Measurements from ENCODE around the gene PTPMT1.

Gene PTPMT1

GRCh38 chr11:47577460-47578041 is 12.2 kb downstream of the PTPMT1 start:
- no peak for FAIRE-seq
- DNase-seq (ENCODE audit: low spot score): no peak

DNA sequence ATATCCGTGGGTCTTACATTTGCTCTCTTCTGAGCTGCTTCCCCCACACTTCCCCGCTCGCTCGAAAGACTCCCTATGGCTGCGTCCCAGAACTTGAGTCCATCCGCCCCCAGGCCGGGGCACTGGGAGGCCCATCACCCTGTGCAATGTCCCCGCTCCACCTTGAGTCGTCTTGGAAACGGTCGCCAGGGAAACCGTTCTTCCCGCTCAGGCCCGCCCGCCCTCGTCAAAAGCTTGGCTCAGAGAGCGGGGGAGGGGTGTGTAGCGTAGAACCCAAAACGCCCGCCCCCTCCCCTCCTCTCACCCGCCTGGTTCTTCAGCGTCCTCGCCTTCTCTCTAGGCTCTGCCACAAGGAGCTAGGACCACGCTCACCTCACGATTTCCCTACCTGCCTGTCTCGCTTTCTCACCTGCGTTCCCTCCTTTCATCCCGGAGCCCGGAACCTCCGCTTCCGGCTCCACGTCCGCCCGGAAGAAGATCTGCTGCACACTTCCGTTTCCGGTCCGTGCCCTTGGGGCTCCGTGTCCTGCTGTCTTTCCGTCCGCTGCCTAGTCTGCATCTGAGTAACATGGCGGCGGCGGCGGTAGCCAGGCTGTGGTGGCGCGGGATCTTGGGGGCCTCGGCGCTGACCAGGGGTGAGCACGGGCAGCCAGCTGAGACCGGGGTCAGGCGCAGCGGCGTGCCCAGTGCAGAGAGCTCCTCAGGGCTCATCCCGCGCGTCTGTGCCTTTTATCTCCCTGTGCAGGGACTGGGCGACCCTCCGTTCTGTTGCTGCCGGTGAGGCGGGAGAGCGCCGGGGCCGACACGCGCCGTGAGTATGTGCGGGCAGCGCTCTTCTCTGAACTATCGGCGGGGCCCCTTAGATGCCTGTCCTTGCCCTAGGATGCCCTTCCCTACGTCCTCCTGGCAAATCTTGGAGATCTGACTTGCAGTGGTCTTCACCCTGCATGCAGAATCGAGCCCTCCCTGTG is 13.4 kb downstream of the PTPMT1 start, which contains the start of the genes KBTBD4 and NDUFS3:
Gene KBTBD4 (minus strand): TSS at position 447 of the 971 bp plus-strand sequence. CDS start 19 bp downstream, at position 428.
Gene NDUFS3 (plus strand): TSS at position 551 of the 971 bp plus-strand sequence. CDS start 18 bp downstream, at position 569.
- FAIRE-seq: no peak
- peak; percentile 70 for DNase-seq (ENCODE audit: low spot score)

- FAIRE-seq: no peak
These were observed 18.4 kb downstream of the PTPMT1 start for GRCh38 chr11:47583844-47584243.

DNA sequence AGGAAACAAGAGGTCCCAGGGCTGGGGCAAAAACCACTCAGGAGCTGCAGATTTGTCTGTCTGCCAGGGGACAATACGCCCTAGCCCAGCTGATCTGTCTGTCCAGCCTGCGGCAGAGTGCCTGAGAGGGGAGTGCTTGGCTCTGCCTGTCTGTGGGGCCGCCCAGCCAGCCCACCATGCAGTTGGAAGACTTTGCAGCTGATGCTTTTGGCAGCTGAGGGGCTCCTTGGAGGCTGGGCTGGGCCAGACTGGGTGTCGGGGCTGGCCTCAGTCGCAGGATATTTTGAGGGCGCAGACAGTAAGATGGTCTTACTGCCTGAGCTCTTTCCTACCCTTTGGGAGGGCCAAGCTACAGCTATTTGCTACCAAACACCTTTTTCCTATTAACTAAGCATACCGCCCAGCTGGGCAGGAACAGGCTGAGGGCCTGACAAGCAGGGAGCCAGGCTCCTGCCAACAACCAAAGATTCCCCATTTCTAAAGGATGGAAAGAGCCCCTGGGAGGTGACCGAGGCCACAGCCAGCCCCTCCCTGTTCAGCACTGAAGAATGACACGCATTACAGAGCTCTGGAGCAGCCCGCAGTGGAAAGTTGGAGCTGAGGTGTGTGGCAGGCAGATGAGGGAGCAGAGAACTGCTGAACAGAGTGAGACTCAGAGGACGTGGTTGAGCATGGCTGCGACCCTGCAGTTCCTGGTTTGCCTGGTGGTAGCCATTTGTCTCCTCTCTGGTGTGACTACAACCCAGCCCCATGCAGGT is 20.9 kb downstream of the PTPMT1 start, which contains the start of gene FAM180B:
Gene FAM180B (plus strand): TSS at position 581 of the 758 bp plus-strand sequence. CDS start 91 bp downstream, at position 672.
- DNase-seq (ENCODE audit: low spot score) (no peak), FAIRE-seq (no peak)

More at GRCh38 chr11:47583844-47584243, 18.4 kb downstream of the PTPMT1 start:
- no peak for DNase-seq (ENCODE audit: low spot score)

GRCh38 chr11:47587039-47587716 is 21.8 kb downstream of the PTPMT1 start:
- no peak for FAIRE-seq
- DNase-seq (ENCODE audit: low spot score): no peak

- no peak for DNase-seq (ENCODE audit: low spot score)
- FAIRE-seq: no peak
These were observed 22.4 kb downstream of the PTPMT1 start for GRCh38 chr11:47587723-47588326.

GRCh38 chr11:47589118-47589517 is 23.7 kb downstream of the PTPMT1 start:
- no peak for DNase-seq (ENCODE audit: low spot score)
- no peak for FAIRE-seq

- FAIRE-seq (no peak), DNase-seq (ENCODE audit: low spot score) (no peak)
These were observed 24.2 kb downstream of the PTPMT1 start for GRCh38 chr11:47589584-47589976.

- no peak for FAIRE-seq
- no peak for DNase-seq (ENCODE audit: low spot score)
These were observed 24.8 kb downstream of the PTPMT1 start for GRCh38 chr11:47589977-47590861.

GRCh38 chr11:47591764-47592163 is 26.4 kb downstream of the PTPMT1 start:
- FAIRE-seq (no peak), DNase-seq (ENCODE audit: low spot score) (no peak)

- DNase-seq (ENCODE audit: low spot score): no peak
- FAIRE-seq: no peak
These were observed 26.9 kb downstream of the PTPMT1 start for GRCh38 chr11:47592251-47592650.

GRCh38 chr11:47592970-47593369 is 27.6 kb downstream of the PTPMT1 start:
- FAIRE-seq (no peak), DNase-seq (ENCODE audit: low spot score) (no peak)

DNA sequence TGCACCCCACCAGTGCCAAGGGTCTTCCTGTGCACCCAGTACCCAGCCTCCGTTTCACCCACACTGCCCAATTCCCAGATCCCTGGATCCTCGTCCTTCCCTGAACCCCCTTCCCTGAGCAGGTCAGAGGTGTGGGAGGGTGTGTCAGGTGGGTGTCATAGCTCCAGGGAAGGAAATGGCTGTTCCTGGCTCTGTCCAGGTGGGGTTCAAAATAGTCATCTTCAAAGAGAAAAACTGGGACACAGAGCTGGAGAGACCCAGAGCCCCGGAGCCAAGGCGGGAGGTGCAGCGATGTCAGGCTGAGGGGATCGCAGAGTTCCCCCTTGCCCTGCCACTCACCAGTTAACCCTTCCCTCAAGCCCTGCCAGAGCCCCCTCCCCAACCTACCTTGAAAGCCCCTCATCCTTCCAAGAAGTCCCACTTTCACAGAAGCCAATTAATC is 28.1 kb downstream of the PTPMT1 start:
- DNase-seq (ENCODE audit: low spot score) (no peak), FAIRE-seq (no peak)

DNA sequence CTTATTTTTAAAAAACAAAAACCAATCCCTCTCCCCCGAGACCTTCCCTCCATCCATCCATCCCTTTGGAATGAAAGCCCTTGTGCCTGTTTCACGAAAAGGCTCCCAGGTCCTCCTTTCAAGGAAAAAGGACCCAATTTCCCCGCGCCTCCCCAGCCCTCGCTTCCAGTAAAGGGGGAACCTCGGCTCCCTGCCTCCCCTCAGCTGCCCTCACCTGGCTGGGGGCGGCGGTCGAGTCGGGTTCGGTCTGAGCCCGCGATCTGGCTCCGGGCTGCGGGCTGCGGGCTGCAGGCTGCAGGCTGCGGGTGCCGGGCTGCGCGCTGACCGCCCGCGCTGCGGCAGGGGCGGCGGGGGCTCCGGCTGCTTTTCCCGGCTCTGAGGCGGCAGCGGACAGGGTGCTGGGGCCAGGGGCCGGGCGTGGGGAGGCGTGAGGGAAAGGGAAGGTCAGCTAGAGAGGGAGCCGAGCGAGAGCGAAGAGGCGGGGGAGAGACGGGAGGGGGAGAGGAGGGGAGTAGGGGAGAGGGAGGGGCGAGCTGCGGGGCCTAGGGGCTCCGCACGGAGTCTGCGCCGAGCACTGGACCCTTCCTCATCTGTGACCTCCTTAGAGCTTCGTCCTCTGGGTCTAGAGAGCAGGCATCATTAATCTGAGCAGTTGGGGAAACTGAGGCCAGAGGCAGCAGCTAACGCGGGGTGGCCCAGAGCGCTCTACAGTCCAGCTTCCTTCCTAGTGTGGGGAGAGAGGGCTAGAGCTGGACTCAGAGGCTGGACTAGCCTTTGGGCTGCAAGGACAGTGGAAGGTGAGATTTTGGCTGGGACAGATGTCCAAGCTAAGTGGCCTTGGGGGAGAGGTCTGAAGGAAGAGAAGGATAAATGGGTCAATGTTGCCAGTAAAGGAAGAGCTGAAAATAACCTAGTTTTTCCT is 28.8 kb downstream of the PTPMT1 start, which contains the start of gene C1QTNF4:
Gene C1QTNF4 (minus strand): TSS at position 478 of the 922 bp plus-strand sequence. CDS start 3,601 bp downstream, outside the sequence.
- FAIRE-seq (no peak), DNase-seq (ENCODE audit: low spot score) (no peak)

- FAIRE-seq (no peak), DNase-seq (ENCODE audit: low spot score) (no peak)
These were observed 29.6 kb downstream of the PTPMT1 start for GRCh38 chr11:47595029-47595428.

DNA sequence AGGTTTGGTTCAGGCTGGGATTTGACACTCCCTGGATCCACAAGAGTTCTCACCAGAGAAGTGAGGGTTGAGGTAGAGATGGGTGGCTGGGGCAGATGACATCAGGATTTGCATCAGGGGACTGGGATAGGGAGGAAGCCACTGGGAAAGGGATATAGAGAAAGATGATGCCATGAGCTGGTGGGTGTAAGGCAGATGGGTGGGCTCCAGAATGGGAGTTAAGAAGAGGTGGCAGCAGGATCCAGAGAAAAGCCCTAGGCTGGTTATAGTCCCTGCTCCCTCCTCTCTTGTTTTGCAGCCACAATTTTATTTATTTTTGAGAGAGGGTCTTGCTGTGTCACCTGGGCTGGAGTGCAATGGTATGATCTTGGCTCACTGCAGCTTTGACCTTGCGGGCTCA is 30.6 kb downstream of the PTPMT1 start:
- no peak for DNase-seq (ENCODE audit: low spot score)
- FAIRE-seq: no peak

DNA sequence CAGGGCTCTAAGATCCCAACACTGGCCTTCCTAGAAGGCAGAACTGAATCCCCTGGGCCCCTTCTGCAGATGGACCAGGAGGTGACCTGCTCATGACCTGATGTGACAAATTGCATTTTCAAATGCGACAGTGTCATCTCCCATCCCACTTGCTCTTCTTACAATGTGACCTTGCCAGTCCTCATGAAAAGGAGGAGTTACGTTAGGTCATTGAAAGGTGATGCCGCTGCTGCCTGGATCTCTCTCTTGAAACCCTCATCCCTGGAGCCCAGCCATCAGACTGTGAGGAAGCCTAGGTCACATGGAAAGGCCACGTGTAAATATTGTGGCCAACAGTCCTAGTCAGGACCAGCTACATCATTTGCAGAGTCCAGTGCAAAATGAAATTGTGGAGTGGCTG is 34.5 kb downstream of the PTPMT1 start:
- no peak for DNase-seq (ENCODE audit: low spot score)
- no peak for FAIRE-seq

- no peak for DNase-seq (ENCODE audit: low spot score)
- no peak for FAIRE-seq
These were observed 37.9 kb downstream of the PTPMT1 start for GRCh38 chr11:47603295-47603694.

Data from RCC 7860 (cell line).